ENCODE results near the gene SCMH1. TPM values are rescaled to one million over a fixed set of nuclear protein-coding genes. Genes with fewer than 3 reads are reported as not detected.
"Not testable (repeated sequence)": the region's sequence is repeated elsewhere in the genome, so short reads cannot be mapped to it uniquely, and the experiment has no call there.

Gene SCMH1
- total and polyA plus RNA-seq, 2 of the 4 experiments (the other 2 are of a cell fraction) = 9.0 to 19.4 TPM

GRCh38 chr1:41118645-41119044, 123.5 kb downstream of the SCMH1 start:
- H3K9ac ChIP-seq (ENCODE audit: low read depth, low read length) = no peak overlapping the region
- ChIA-PET CTCF (interaction anchor here (0.6 to 0.7 kb wide), 3 partner anchors 9 to 1712 kb away, joined by 3 read pairs; no protein-coding TSS in a partner anchor), POLR2A (ENCODE audit: unreplicated experiment) (no interaction called here)
- no TSS peak for BruUV-seq (replicated peaks)
- no peaks in the 10 kb centered on the region for H3K9me3 ChIP-seq (ENCODE audit: control insufficient read depth, insufficient read depth, low read length)
- H3K4ac ChIP-seq (ENCODE audit: low read depth, low read length) = no peak overlapping the region
- TF ChIP-seq RAD21 (IDR thresholded peaks at IDR 0.05; ENCODE audit: low read length) = no peak
- no peak for TF ChIP-seq MXI1 (IDR thresholded peaks at IDR 0.05; ENCODE audit: borderline replicate concordance, low read depth, low read length)
- H2AK9ac ChIP-seq (replicated peaks; ENCODE audit: low read depth, low read length, poor library complexity) = no peak overlapping the region
- peaks cover 5% of the 10 kb centered on the region; the same call in 1 of the 2 replicates for H3K4me1 ChIP-seq (ENCODE audit: control insufficient read depth, insufficient read depth, low read length)
- no peak overlapping the region for H3K56ac ChIP-seq (ENCODE audit: extremely low read depth, insufficient read depth, low read length)
- H4K8ac ChIP-seq (ENCODE audit: low read depth in 2 of 2, low read length in 2 of 2) = no peak overlapping the region
- H2AK5ac ChIP-seq (ENCODE audit: low read depth, low read length) = no peak overlapping the region
- no peak overlapping the region for H2BK15ac ChIP-seq (ENCODE audit: low read depth, low read length)
- H2AFZ ChIP-seq (replicated peaks; ENCODE audit: low read length, poor library complexity) = no peak overlapping the region
- H3K18ac ChIP-seq (ENCODE audit: low read depth, low read length) = no peak overlapping the region
- no peak overlapping the region for H3K4me2 ChIP-seq (ENCODE audit: low read depth, low read length)
- H3K23ac ChIP-seq (ENCODE audit: low read depth, low read length) = no peak overlapping the region
- intact Hi-C loops (cut with micrococcal nuclease) (no loop called here), in situ Hi-C loops (cut with MboI; ENCODE audit: low sequenced_read_pairs) (no loop called here), dilution Hi-C loops (cut with HindIII; ENCODE audit: low sequenced_read_pairs, unreplicated experiment) (no loop called here)
- H4K5ac ChIP-seq (ENCODE audit: low read depth, low read length) = no peak overlapping the region
- H2BK20ac ChIP-seq (ENCODE audit: low read depth, low read length) = no peak overlapping the region
- H3K27me3 ChIP-seq (ENCODE audit: control insufficient read depth, insufficient read depth, low read length) = no peaks in the 10 kb centered on the region
- H3K27ac ChIP-seq (ENCODE audit: insufficient read depth, low read length) = no peak overlapping the region
- peaks cover 2% of the 10 kb centered on the region for H3K36me3 ChIP-seq (ENCODE audit: control insufficient read depth, insufficient read depth, low read length)
- no peaks in the 10 kb centered on the region; a peak in 1 of 4 replicates for H3K79me1 ChIP-seq (ENCODE audit: low read depth in 1 of 2, low read length in 2 of 2)
- H2BK5ac ChIP-seq (ENCODE audit: low read depth, low read length, poor library complexity, severe bottlenecking) = no peak overlapping the region
- peaks cover 5% of the 10 kb centered on the region; the same call in 1 of the 2 replicates for H3K9me1 ChIP-seq (ENCODE audit: insufficient read depth, low read length)
- no peak overlapping the region for H2BK120ac ChIP-seq (ENCODE audit: low read depth, low read length)
- DNase-seq = no peak
- H3K14ac ChIP-seq (replicated peaks; ENCODE audit: low read depth, low read length) = no peak overlapping the region
- no peaks in the 10 kb centered on the region; the same call in 1 of the 2 replicates for H4K20me1 ChIP-seq (ENCODE audit: insufficient read depth, low read length)
- H3K4me3 ChIP-seq (ENCODE audit: insufficient read depth, low read depth, low read length) = no peak overlapping the region
- no peak overlapping the region for H4K91ac ChIP-seq (ENCODE audit: insufficient read depth, low read depth, low read length)
- no peak for ATAC-seq (ENCODE audit: low read depth)

- H2AFZ ChIP-seq (replicated peaks; ENCODE audit: low read length, poor library complexity); POLR2A ChIA-PET (ENCODE audit: unreplicated experiment); H3K4me3 ChIP-seq (ENCODE audit: insufficient read depth, low read depth, low read length); H3K18ac ChIP-seq (ENCODE audit: low read depth, low read length); CTCF ChIA-PET; H3K4me1 ChIP-seq (ENCODE audit: control insufficient read depth, insufficient read depth, low read length); H2BK5ac ChIP-seq (ENCODE audit: low read depth, low read length, poor library complexity, severe bottlenecking); H4K91ac ChIP-seq (ENCODE audit: insufficient read depth, low read depth, low read length); dilution Hi-C loops (cut with HindIII; ENCODE audit: low sequenced_read_pairs, unreplicated experiment); H3K79me1 ChIP-seq (ENCODE audit: low read depth in 1 of 2, low read length in 2 of 2); H3K14ac ChIP-seq (replicated peaks; ENCODE audit: low read depth, low read length); BruUV-seq (replicated peaks); H3K4ac ChIP-seq (ENCODE audit: low read depth, low read length); H3K9me3 ChIP-seq (ENCODE audit: control insufficient read depth, insufficient read depth, low read length); H2BK15ac ChIP-seq (ENCODE audit: low read depth, low read length); H4K5ac ChIP-seq (ENCODE audit: low read depth, low read length); H2AK9ac ChIP-seq (replicated peaks; ENCODE audit: low read depth, low read length, poor library complexity); H2BK120ac ChIP-seq (ENCODE audit: low read depth, low read length); intact Hi-C loops (cut with micrococcal nuclease); ATAC-seq (ENCODE audit: low read depth); H3K23ac ChIP-seq (ENCODE audit: low read depth, low read length); H2BK20ac ChIP-seq (ENCODE audit: low read depth, low read length); H4K20me1 ChIP-seq (ENCODE audit: insufficient read depth, low read length); H3K27ac ChIP-seq (ENCODE audit: insufficient read depth, low read length); H3K9me1 ChIP-seq (ENCODE audit: insufficient read depth, low read length); H3K9ac ChIP-seq (ENCODE audit: low read depth, low read length); in situ Hi-C loops (cut with MboI; ENCODE audit: low sequenced_read_pairs); H2AK5ac ChIP-seq (ENCODE audit: low read depth, low read length); H3K36me3 ChIP-seq (ENCODE audit: control insufficient read depth, insufficient read depth, low read length); DNase-seq; H4K8ac ChIP-seq (ENCODE audit: low read depth in 2 of 2, low read length in 2 of 2); H3K4me2 ChIP-seq (ENCODE audit: low read depth, low read length); H3K27me3 ChIP-seq (ENCODE audit: control insufficient read depth, insufficient read depth, low read length); H3K56ac ChIP-seq (ENCODE audit: extremely low read depth, insufficient read depth, low read length): not testable (repeated sequence)
- no CpG with 5 or more reads among the region's 15 CpGs for WGBS, 2 experiments (ENCODE audit: extremely low coverage in 2 of 2, insufficient read length in 1 of 2)
These were observed 124.9 kb downstream of the SCMH1 start for GRCh38 chr1:41117241-41117640.

All from IMR-90 (cell line).